ENCODE results near the gene SEPHS1.
"Not testable (repeated sequence)": the region's sequence is repeated elsewhere in the genome, so short reads cannot be mapped to it uniquely, and the experiment has no call there.

SEPHS1 gene

GRCh38 chr10:13294784-13295183 lies 53.3 kb downstream of the SEPHS1 start:
- FAIRE-seq: no peak
- DNase-seq (ENCODE audit: insufficient read length, low spot score): no peak

- FAIRE-seq: no peak
- no peak for DNase-seq (ENCODE audit: insufficient read length, low spot score)
Observed at GRCh38 chr10:13291821-13292773, 56.0 kb downstream of the SEPHS1 start.

- FAIRE-seq (no peak), DNase-seq (ENCODE audit: insufficient read length, low spot score) (no peak)
Observed at GRCh38 chr10:13291061-13291460, 57.0 kb downstream of the SEPHS1 start.

- DNase-seq (ENCODE audit: insufficient read length, low spot score) (no peak), FAIRE-seq (no peak)
Observed at GRCh38 chr10:13284050-13284449, 64.0 kb downstream of the SEPHS1 start.

GRCh38 chr10:13282348-13282747 lies 65.7 kb downstream of the SEPHS1 start:
- not testable (repeated sequence) for FAIRE-seq; DNase-seq (ENCODE audit: insufficient read length, low spot score)

- FAIRE-seq: no peak
- no peak for DNase-seq (ENCODE audit: insufficient read length, low spot score)
Observed at GRCh38 chr10:13276749-13277365, 71.2 kb downstream of the SEPHS1 start.

GRCh38 chr10:13276146-13276545 lies 71.9 kb downstream of the SEPHS1 start:
- not testable (repeated sequence) for DNase-seq (ENCODE audit: insufficient read length, low spot score); FAIRE-seq

GRCh38 chr10:13272164-13272571 lies 75.9 kb downstream of the SEPHS1 start:
- DNase-seq (ENCODE audit: insufficient read length, low spot score): no peak
- no peak for FAIRE-seq

GRCh38 chr10:13271552-13272163 lies 76.4 kb downstream of the SEPHS1 start:
- FAIRE-seq (peak; percentile 39), DNase-seq (ENCODE audit: insufficient read length, low spot score) (peak; percentile 53)

GRCh38 chr10:13270877-13271551 lies 77.1 kb downstream of the SEPHS1 start:
- FAIRE-seq (no peak), DNase-seq (ENCODE audit: insufficient read length, low spot score) (no peak)

GRCh38 chr10:13268841-13269240 lies 79.3 kb downstream of the SEPHS1 start:
- FAIRE-seq (no peak), DNase-seq (ENCODE audit: insufficient read length, low spot score) (no peak)

- DNase-seq (ENCODE audit: insufficient read length, low spot score) (no peak), FAIRE-seq (no peak)
Observed at GRCh38 chr10:13268310-13268709, 79.8 kb downstream of the SEPHS1 start.

Measured in GM19239 (cell line).